Measurements from ENCODE around the gene MUTYH. TPM values are rescaled to one million over a fixed set of nuclear protein-coding genes. Genes with fewer than 3 reads are reported as not detected.
"Not testable (repeated sequence)": the region's sequence is repeated elsewhere in the genome, so short reads cannot be mapped to it uniquely, and the experiment has no call there.

MUTYH gene
- total RNA-seq, 1 donor from 2014 or later = 55.6 TPM

GRCh38 chr1:45364294-45364693, 24.1 kb upstream of the MUTYH start:
- Mint-ChIP-seq H3K27ac (no peak overlapping the region), H3K9me3 (no peaks in the 10 kb centered on the region), H3K4me3 (no peak overlapping the region), H3K36me3 (ENCODE audit: low read depth) (no peaks in the 10 kb centered on the region), H3K27me3 (no peaks in the 10 kb centered on the region), H3K4me1 (peaks cover 6% of the 10 kb centered on the region)
- no peak for DNase-seq
- intact Hi-C loops (cut with micrococcal nuclease) = no loop called here

DNA sequence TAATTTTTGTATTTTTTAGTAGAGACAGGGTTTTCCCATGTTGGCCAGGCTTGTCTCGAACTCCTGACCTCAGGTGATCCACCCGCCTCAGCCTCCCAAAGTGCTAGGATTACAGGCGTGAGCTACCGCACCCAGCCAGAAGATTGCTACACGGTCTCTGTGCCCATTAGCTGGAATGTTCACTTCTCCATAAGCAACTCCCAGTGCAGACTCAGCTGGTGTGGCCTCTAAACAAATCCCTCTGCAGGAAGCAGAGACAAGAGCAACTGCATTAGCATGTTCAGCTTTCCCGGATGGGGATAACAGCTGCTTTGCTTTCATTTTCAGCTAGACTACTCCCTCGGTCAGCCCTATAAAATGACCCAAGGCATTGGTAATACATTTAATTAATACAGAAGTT, 20.7 kb upstream of the MUTYH start:
- not testable (repeated sequence) for H3K9me3 Mint-ChIP-seq; H3K27me3 Mint-ChIP-seq; H3K27ac Mint-ChIP-seq; H3K4me3 Mint-ChIP-seq; H3K36me3 Mint-ChIP-seq (ENCODE audit: low read depth); H3K4me1 Mint-ChIP-seq; DNase-seq
- intact Hi-C loops (cut with micrococcal nuclease) = loop anchor here (1.0 kb wide), 2 partner anchors 132 to 209 kb away; no protein-coding TSS in a partner anchor

DNA sequence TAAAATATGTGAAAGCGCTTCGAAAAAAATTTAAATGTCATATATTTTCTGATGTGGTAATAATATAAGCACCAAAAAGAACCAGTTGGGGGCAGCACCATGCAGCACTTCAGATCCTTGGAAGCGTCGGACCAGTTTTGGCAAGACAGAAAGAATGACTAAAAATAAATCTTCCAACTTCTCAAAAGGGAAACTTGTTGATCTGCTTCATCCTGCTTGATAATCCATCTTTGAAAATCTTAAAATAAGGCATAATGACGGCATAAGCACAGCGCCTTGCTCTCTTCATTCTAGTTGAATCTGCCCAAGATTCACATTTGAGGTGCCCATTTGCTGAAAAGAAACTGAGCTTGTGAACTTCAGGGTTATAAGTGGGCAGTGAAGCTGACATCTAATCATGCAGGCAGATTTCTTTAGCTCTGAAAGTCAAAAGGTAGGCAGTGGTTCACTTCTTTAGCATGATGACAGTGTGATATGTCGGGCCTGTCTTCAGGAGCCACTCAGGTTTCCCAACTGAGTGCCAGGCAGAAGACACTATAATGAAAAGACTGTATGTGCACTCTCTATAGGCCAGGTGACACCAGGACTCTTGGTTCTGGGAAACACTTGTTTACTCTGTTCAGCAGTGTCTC, 19.8 kb upstream of the MUTYH start:
- intact Hi-C loops (cut with micrococcal nuclease) = loop anchor here (1.0 kb wide), 2 partner anchors 133 to 210 kb away; no protein-coding TSS in a partner anchor
- no peak overlapping the region for H3K4me3 Mint-ChIP-seq
- H3K9me3 Mint-ChIP-seq = no peaks in the 10 kb centered on the region
- H3K36me3 Mint-ChIP-seq (ENCODE audit: low read depth) = no peaks in the 10 kb centered on the region
- peaks cover 6% of the 10 kb centered on the region for H3K4me1 Mint-ChIP-seq
- DNase-seq = peak; percentile 82
- H3K27ac Mint-ChIP-seq = no peak overlapping the region
- H3K27me3 Mint-ChIP-seq = no peaks in the 10 kb centered on the region

DNA sequence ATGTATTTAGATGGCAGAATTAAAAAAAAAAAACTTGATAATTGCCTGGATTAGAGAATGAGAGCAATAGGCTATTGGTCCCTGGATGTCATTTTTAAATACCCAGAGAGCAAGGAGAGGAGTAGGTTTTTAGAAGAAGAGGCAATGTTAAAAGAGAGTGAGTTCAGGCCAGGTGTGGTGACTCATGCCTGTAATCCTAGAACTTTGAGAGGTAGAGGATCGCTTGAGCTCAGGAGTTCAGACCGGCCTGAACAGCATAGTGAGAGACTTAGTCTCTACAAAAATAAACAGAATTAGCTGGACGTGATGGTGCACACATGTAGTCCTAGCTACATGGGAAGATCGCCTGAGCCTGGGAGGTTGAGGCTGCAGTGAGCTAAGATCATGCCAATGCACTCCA, 15.9 kb upstream of the MUTYH start:
- intact Hi-C loops (cut with micrococcal nuclease) = no loop called here
- no peak overlapping the region for H3K27ac Mint-ChIP-seq
- no peaks in the 10 kb centered on the region for H3K27me3 Mint-ChIP-seq
- DNase-seq = no peak
- no peaks in the 10 kb centered on the region for H3K36me3 Mint-ChIP-seq (ENCODE audit: low read depth)
- H3K4me1 Mint-ChIP-seq = peaks cover 6% of the 10 kb centered on the region
- H3K4me3 Mint-ChIP-seq = no peak overlapping the region
- no peaks in the 10 kb centered on the region for H3K9me3 Mint-ChIP-seq

DNA sequence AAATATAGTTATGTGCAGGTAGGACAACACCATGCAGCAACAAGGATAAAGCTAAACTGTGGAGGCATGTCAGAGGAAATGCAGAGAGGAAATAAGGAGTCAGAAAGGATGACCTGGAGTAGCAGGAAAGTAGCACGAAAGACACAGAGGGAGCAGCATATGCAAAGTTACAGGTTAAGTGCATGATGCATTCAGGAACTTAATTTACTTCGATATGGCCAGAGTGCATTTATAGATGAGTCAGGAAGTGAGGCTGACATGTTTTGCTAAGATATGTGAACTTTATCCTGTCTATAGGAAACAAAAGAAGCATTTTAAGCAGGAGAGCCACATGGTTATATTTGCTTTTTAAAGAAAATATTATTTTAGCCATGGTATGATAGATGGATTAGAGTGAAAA, 15.4 kb upstream of the MUTYH start:
- Mint-ChIP-seq H3K9me3 (no peaks in the 10 kb centered on the region), H3K27ac (no peak overlapping the region), H3K4me3 (no peak overlapping the region), H3K27me3 (no peaks in the 10 kb centered on the region), H3K4me1 (peaks cover 6% of the 10 kb centered on the region), H3K36me3 (ENCODE audit: low read depth) (no peaks in the 10 kb centered on the region)
- intact Hi-C loops (cut with micrococcal nuclease) = no loop called here
- DNase-seq = no peak

- peaks cover under 1% of the 10 kb centered on the region for H3K4me1 Mint-ChIP-seq
- H3K27ac Mint-ChIP-seq = no peak overlapping the region
- intact Hi-C loops (cut with micrococcal nuclease) = no loop called here
- H3K4me3 Mint-ChIP-seq = no peak overlapping the region
- no peaks in the 10 kb centered on the region for H3K36me3 Mint-ChIP-seq (ENCODE audit: low read depth)
- no peaks in the 10 kb centered on the region for H3K27me3 Mint-ChIP-seq
- no peaks in the 10 kb centered on the region for H3K9me3 Mint-ChIP-seq
- DNase-seq = no peak
Observed at GRCh38 chr1:45354838-45355237, 14.6 kb upstream of the MUTYH start.

GRCh38 chr1:45353685-45354084, 13.4 kb upstream of the MUTYH start:
- intact Hi-C loops (cut with micrococcal nuclease) = no loop called here
- no peaks in the 10 kb centered on the region for H3K27me3 Mint-ChIP-seq
- H3K4me1 Mint-ChIP-seq = peaks cover 4% of the 10 kb centered on the region
- no peak overlapping the region for H3K4me3 Mint-ChIP-seq
- no peaks in the 10 kb centered on the region for H3K36me3 Mint-ChIP-seq (ENCODE audit: low read depth)
- no peaks in the 10 kb centered on the region for H3K9me3 Mint-ChIP-seq
- no peak overlapping the region for H3K27ac Mint-ChIP-seq
- no peak for DNase-seq

DNA sequence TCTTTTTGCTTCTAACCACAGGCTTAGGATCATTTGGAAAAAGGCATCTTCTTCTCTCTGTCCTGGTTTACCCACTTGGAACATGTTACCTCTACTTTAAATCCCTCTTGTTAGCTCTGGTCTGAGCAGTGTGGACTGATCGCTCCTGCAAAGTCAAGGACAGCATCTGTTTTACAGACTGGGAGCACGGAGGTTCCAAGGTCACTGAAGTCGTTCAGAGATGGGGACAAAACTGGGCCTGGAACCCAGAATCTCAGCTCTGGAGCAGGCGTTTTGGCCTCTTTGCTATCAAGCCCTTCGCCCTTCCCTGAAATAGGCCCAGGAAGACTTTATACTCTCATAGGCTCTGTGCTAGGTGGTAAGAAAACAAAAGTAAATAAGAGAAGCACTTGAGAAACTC, 11.3 kb upstream of the MUTYH start:
- H3K4me1 Mint-ChIP-seq = peaks cover 4% of the 10 kb centered on the region
- H3K36me3 Mint-ChIP-seq (ENCODE audit: low read depth) = peaks cover 3% of the 10 kb centered on the region
- H3K9me3 Mint-ChIP-seq = no peaks in the 10 kb centered on the region
- no peak overlapping the region for H3K4me3 Mint-ChIP-seq
- H3K27me3 Mint-ChIP-seq = no peaks in the 10 kb centered on the region
- intact Hi-C loops (cut with micrococcal nuclease) = no loop called here
- no peak for DNase-seq
- H3K27ac Mint-ChIP-seq = no peak overlapping the region

DNA sequence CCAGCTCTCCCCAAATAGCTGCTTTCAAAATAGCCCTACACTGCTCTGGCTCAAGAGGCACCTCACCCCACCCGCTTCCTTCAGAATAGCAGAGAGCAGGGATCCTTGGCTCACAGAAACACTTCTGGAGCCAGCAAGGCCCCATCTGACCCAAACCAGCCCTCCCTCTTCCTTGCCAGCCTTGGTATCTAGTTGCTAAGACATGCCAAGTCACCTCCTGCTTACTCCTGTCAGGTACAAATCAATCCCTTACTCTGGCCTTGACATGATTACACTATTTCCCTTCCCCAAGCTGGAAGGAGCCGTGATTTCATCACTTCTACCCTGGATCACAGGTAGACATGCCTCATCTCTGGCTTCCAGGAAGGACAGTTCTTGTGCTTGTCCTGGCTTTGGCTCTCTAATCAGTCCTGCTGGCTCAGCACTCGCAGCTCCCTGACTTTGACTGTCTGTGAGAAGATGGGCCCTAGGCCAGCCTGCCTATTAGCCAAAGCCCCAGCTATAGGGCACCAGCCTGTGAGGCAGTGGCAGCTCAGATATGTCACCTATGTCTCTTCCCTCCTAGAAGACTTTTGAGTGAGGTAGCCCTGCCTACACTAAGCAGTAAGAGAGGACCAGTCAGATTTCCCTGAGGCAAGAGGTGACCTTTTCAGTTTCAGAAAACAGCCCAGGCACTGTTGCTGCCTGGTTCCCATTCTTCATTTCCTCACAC, 8.9 kb upstream of the MUTYH start:
- no peaks in the 10 kb centered on the region for H3K9me3 Mint-ChIP-seq
- H3K27ac Mint-ChIP-seq = no peak overlapping the region
- no peak overlapping the region for H3K4me3 Mint-ChIP-seq
- H3K36me3 Mint-ChIP-seq (ENCODE audit: low read depth) = peaks cover 19% of the 10 kb centered on the region
- no peaks in the 10 kb centered on the region for H3K27me3 Mint-ChIP-seq
- H3K4me1 Mint-ChIP-seq = peaks cover 6% of the 10 kb centered on the region
- no peak for DNase-seq
- intact Hi-C loops (cut with micrococcal nuclease) = no loop called here

DNA sequence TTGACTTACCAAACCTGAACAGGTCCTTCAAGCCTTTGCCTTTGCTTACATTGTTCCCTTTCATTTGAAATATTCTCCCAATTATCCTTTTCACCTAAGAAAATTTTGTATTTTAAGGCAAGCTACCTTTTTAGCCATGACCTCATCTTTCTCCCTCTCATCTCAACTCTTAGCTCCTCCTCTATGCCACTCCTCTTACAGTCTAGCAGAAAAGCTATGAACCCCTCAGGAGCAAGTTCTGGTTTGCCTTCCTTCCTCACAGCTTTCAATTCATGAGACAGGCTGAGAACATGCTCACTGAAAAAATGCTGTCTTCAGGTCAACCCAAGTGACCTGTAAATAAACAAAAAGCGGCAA, 8.3 kb upstream of the MUTYH start:
- no peak overlapping the region for H3K27ac Mint-ChIP-seq
- H3K36me3 Mint-ChIP-seq (ENCODE audit: low read depth) = peaks cover 19% of the 10 kb centered on the region
- DNase-seq = no peak
- H3K4me3 Mint-ChIP-seq = no peak overlapping the region
- H3K9me3 Mint-ChIP-seq = no peaks in the 10 kb centered on the region
- H3K4me1 Mint-ChIP-seq = peaks cover 6% of the 10 kb centered on the region
- intact Hi-C loops (cut with micrococcal nuclease) = no loop called here
- no peaks in the 10 kb centered on the region for H3K27me3 Mint-ChIP-seq

DNA sequence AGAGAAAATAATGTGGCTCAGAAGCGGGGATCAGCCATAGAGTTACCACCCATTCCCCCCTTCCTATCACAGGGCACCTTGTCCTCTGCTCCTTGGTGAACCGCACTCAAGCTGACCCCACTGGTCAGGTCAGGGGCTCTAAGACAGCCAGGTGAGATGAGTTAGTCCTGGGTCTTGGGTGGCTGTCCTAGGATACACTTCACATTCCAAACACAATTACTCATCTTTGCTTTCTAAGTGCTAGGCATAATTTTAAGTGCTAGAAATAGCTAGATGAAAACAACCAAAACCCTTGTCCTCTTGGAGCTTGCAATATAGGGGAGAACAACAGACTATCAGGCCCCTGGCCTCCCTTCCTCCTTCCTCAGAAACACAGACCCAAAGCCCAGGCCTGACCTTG, 7.8 kb upstream of the MUTYH start:
- intact Hi-C loops (cut with micrococcal nuclease) = no loop called here
- H3K9me3 Mint-ChIP-seq = no peaks in the 10 kb centered on the region
- peaks cover 20% of the 10 kb centered on the region for H3K36me3 Mint-ChIP-seq (ENCODE audit: low read depth)
- no peak for DNase-seq
- peaks cover 6% of the 10 kb centered on the region for H3K4me1 Mint-ChIP-seq
- no peaks in the 10 kb centered on the region for H3K27me3 Mint-ChIP-seq
- no peak overlapping the region for H3K4me3 Mint-ChIP-seq
- H3K27ac Mint-ChIP-seq = no peak overlapping the region

DNA sequence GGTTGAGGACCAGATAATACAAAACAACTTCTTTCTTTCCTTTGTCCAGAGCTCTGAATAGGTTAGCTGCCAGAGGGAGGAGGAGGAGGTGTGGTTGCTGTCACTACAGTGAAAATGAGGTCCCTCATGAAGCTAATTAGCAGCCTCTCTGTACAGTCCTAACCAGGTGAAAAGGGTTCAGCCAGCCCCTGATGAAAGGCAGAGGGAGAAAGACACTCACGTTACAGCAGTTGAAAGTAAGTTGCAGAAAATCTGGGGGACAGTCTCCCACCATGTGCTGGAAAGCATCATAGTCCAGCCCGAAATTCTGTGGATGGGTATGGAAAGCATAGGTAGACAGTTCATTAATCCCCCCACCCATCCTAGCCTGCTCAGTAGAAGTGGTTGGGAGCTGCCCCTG, 6.2 kb upstream of the MUTYH start:
- no peak overlapping the region for H3K27ac Mint-ChIP-seq
- intact Hi-C loops (cut with micrococcal nuclease) = no loop called here
- H3K9me3 Mint-ChIP-seq = no peaks in the 10 kb centered on the region
- peaks cover 16% of the 10 kb centered on the region for H3K4me1 Mint-ChIP-seq
- H3K4me3 Mint-ChIP-seq = no peak overlapping the region
- no peaks in the 10 kb centered on the region for H3K27me3 Mint-ChIP-seq
- DNase-seq = no peak
- H3K36me3 Mint-ChIP-seq (ENCODE audit: low read depth) = peaks cover 34% of the 10 kb centered on the region

DNA sequence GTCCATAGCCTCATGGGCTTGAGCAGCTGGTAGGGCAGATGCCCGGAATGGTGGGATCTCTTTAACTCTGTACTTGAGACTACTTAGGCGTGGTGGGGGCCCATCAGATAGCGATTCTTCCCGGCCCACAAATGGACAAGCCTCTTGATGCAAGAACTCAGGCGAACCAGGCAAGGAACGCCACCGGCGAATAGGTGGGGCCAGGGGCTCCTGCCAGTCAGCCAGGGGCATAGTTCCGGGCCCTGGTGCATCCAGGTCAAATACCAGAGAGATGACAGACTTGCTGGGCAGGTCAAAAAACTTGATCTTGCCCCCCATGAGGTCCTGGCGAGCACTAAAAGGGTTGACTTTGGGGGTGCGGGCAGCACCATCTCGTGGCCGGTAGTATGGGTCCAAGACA, 4.8 kb upstream of the MUTYH start:
- Mint-ChIP-seq H3K36me3 (ENCODE audit: low read depth) (peaks cover 43% of the 10 kb centered on the region), H3K9me3 (no peaks in the 10 kb centered on the region), H3K27ac (no peak overlapping the region), H3K27me3 (no peaks in the 10 kb centered on the region), H3K4me3 (no peak overlapping the region), H3K4me1 (peaks cover 23% of the 10 kb centered on the region)
- intact Hi-C loops (cut with micrococcal nuclease) = no loop called here
- DNase-seq = no peak

GRCh38 chr1:45344499-45344898, 4.3 kb upstream of the MUTYH start:
- H3K27ac Mint-ChIP-seq = no peak overlapping the region
- DNase-seq = no peak
- H3K9me3 Mint-ChIP-seq = no peaks in the 10 kb centered on the region
- H3K4me1 Mint-ChIP-seq = peaks cover 26% of the 10 kb centered on the region
- H3K36me3 Mint-ChIP-seq (ENCODE audit: low read depth) = peaks cover 46% of the 10 kb centered on the region
- intact Hi-C loops (cut with micrococcal nuclease) = no loop called here
- no peak overlapping the region for H3K4me3 Mint-ChIP-seq
- H3K27me3 Mint-ChIP-seq = no peaks in the 10 kb centered on the region

All from activated CD4-positive, alpha-beta T cell treated with anti-CD3 and anti-CD28 coated beads, Interleukin-2, amount 10 ng/mL, durations not matched to agents 24 days and 14 days (primary cell).